Activated CD4-positive, alpha-beta T cell treated with anti-CD3 and anti-CD28 coated beads for 48 hours (primary cell): ENCODE measurements around the gene POLDIP3.

Experiments used
- DNase-seq: peaks from one replicate; pipeline ENCODE4 v3.0.0-alpha.2; 2020

Gene POLDIP3, protein sequence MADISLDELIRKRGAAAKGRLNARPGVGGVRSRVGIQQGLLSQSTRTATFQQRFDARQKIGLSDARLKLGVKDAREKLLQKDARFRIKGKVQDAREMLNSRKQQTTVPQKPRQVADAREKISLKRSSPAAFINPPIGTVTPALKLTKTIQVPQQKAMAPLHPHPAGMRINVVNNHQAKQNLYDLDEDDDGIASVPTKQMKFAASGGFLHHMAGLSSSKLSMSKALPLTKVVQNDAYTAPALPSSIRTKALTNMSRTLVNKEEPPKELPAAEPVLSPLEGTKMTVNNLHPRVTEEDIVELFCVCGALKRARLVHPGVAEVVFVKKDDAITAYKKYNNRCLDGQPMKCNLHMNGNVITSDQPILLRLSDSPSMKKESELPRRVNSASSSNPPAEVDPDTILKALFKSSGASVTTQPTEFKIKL

DNA sequence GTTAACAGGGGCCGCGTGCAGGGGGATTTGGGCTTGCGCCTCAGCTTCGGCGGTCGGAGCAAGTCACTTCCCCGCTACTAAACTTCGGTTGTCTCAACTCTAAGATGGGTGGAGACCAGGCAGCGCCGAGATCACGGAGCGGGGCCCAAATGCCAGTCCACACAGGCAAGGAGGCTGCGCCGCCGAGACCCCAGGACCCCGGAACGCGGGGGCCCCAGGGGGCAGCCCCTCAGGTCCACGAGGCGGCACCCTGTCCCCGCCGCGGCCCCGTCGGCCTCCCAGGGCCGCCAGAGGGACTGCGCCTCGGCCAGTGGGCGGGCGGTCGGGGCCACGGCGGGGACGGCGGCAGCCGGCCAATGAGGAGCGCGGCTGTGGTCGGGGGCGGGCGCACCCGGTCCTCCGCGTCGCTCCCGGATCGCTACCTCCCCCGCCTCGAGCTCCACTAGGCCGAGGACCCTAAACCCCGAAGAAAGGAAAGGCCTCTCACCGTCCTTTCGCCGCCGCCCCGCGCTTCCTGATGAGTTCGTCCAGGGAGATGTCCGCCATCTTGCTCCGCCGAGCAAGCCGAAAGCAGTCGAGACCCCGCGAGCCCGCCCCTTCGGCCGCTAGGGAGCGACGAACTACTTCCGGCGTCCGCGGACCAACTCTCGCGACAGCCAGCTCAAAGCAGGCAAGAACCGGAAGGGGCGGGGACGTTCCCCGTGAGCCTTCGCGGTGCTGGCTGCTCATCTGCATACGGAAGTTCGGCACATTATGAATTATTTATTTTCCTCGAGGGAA is at the start of gene POLDIP3:
POLDIP3 (minus strand) TSS at position 572 of the 780 bp plus-strand sequence; CDS start at position 546, 26 bp downstream.
- peak; percentile 99 for DNase-seq

DNA sequence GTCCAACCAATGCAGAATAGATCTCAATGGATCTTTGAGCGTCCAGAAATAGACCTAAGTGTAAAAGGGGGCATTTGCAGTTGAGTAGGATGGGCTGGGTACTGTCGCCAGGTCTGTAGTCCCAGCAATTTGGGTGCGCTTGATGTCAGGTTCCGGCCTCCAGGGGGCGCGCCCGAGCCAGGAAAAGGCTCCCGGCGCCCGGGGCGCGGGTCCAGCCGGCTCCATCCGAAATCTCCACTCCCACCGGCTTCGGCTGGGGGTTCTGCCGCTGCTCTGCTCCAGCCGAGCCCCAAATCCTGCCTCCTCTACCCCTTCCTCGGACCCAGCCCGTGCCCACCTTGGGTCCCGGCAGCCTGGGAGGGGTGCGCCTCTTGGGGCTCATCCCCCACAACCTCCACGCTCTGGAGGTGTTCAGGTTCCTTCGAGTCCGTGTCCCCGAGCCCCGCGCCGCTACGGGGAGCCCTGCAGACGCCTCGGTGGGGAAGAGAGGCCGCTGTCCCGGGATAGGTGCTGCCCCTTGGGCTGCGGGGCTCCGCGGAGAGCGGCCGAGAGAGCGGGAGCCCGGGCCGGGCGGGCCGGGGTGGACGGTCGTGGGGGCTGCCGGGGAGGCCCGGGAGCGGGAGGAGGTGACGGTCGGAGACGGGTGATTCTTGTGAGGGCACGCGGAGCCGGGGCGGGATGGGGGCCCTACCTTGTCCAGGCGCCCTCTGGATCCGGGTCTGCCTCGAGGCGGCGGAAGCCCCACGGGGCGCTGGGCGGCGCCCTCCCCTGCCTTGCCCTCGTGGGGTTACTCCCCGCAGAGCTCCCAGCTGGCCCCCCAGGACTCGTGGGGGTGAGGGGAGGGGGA is 47.5 kb upstream of the POLDIP3 start:
- peak; percentile 88 for DNase-seq

DNA sequence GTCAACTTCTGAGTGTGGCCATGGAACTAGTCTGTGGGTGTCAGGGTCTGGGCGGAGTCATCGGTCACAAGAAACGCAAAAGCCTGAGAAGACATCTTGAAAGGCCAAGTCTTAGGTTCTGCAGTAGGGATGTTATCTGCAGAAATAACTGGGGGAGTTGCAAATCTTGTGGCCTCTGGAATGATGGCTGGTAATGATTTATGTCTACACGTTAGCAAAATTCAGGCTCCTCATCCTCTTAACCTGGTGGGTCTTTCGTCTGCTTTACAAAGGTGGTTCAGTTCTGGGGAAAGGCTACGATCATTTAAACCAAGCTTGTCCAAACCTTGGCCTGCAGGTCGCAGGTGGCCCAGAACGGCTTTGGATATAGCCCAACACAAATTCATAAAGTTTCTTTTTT is 41.9 kb upstream of the POLDIP3 start:
- no peak for DNase-seq

DNA sequence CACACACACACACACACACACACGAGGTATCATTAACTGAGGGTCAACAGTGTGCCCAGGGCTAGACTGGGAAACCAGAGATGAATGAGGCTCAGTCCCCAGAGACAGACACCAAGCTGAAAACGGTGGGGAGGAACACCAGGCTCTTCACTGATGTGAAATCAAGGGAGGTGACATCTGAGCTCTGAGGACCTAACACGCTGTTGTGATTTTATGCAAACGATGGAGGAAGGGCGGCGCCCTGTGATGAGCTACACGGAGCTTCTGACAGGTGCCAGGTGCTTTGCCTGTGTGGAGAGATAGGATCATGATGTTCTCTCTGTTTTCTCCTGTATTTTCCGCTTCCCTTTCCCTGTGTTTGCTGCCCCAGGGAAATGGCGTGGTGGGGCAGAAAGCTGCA is 41.0 kb upstream of the POLDIP3 start:
- DNase-seq, result no peak

DNA sequence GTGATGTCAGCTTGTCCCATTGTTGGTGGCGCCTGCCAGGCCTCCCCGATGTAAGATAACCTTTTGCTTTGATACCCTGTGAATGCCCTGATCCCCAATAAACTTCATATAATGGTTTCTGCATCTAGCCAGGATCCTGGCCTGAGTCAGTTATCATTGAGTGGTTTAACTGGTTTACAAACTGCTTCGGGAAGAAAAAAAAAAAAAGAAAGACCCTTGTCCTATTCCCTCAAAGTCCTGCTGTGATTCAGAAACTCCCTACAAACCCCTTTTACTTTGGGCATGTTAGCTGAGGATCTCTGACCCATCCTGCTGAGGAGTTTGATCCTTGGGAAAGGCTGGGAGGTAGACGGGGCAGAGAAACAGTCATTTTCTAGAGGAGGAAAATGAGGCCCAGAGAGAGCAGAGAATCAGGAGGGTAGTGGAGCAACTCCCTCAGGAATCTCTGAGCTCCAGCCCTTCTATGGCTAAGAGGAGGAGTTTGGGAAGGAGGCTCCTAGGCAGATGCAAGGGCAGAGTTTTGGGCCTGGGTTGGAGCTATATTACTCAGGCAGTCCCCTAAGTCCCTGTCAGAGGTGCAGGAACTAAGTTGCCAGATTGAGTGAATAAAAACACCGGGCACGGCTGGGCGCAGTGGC is 39.9 kb upstream of the POLDIP3 start:
- no peak for DNase-seq

DNA sequence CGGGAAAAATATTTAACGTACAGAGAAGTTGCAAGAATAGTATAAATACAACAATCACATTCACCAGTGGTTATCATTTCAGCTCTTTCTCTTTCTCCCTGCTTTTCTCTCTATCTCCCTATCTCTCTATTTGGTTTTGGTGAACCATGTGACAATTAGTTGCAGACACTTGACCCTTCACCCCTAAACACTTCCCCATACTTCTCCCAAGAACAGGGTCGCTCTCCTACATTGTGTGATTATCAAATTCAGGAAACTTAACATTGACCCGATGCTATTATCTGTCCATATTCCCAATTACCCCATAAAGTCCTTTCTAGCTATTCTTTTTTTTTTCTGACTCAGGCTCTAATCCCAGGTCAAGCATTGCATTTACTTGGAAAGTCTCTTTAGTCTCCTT is 39.3 kb upstream of the POLDIP3 start:
- DNase-seq, result no peak

DNA sequence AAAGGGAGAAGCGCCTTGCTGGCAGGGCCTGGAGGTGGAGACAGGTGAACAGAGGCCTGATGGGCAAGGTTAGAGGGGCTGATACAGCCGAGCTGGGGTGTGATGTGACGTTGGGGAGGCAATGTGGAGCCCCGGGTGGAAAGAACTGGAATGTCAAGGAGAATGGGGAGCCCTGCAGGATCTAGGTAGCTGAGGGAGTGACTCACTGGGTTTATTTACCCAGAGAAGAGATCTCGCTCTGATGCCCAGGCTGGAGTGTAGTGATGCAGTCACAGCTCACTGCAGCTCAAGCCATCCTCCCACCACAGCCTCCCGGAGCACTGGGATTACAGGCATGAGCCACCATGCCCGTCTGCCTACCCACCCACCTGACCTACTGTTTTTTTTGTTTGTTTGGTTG is 36.5 kb upstream of the POLDIP3 start:
- DNase-seq, result no peak

DNA sequence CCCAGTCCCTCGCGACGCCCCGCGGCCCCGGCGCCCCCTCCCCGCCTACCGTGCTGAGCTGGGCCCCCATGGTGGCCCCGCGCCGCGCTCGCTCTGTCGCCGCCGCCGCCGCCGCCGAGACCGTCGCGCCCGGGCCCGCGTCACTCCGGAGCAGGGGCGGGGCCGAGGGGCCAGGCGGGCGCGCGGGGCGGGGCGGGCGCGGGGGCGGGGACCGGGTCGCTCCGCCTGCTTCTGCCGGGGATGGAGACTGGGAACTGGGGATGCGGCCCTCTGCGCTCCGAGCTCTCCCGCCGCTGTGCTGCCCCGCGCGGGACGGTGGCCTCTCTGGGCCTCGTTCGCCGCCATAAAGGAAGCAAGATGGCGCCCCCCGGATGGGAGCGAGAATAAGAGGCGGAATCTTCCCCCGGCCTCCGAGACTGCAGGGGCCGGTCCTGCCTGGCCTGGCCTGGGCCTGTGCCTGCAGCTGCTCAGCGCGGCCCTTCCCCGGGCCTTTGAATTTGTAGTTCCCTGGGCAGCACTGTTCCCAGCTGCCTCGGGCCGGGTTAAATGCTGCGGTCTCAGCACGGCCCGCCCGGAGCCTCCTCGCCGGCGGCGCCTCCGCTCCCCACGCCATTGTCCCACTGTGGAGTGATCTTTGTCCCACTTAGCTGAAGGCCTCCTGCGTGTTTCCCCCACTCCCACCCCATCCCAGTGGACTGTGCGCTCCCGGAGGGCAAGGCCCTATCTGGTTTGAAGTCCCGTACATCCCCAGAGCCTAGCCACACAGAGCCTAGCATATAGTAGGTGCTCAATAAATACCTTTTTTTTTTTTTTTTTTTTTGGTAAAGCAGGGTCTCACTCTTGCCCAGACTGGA is 34.8 kb upstream of the POLDIP3 start, which contains the start of gene CYB5R3:
CYB5R3 (minus strand) TSS at position 147 of the 854 bp plus-strand sequence; CDS start at position 70, 77 bp downstream.
- DNase-seq, result peak; percentile 87

DNA sequence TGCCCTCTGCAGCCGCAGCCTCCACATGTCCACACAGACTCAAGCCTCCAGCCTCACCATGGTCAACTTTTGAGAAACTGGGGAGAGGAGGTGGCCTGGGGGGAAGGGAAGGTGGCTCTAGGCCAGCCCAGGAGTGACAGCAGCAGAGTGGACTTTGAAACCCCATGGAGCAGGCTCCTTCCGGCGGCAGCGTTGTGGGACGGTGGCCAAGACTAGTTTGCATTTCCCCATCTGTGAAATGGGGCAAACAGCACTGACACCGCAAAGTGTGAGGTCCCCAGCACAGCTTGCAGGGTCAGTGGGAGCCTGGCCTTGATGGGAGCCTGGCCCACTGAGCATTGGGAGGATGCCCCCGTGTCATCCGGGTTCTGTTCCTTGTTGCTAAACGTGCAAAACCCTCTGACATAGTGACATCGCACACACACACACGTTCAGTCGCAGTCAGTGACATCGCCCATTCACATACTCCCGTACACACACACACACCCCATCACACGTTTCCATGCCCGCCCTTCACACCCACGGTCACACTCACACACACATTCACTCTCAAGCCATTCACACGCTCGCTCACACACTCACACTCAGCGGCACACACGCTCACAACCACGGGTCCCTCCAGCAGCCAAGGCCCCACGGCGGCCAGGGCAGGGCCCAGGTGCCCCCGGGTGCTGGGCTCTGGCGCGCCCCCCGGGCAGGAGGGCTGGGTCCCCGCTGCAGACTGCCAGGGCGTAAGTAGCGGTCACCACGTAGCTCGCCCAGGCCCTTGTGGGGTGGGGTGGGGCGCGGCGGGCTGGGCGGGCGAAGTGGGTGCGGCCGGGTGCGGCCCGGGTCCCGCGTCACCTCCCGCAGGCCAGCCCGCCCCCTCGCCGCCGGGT is 33.9 kb upstream of the POLDIP3 start:
- DNase-seq, result peak; percentile 39

DNA sequence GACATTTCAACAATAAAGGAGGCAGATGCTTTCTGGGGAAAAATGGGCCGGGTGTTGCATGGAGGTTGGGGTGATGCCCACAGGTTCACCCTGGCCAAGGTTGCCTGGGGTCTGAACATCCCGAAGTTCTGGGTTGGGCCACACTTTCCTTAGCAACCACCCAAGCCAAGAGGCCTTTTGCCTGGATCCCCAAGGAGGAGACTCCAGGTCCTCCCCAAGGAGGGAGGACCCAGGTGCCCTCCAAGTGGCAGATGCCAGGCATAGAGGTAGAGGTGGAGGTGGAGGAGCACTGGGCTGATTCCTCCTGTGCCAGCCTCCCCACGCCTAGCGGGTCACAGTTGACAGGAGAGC is 33.3 kb upstream of the POLDIP3 start:
- DNase-seq, result no peak

DNA sequence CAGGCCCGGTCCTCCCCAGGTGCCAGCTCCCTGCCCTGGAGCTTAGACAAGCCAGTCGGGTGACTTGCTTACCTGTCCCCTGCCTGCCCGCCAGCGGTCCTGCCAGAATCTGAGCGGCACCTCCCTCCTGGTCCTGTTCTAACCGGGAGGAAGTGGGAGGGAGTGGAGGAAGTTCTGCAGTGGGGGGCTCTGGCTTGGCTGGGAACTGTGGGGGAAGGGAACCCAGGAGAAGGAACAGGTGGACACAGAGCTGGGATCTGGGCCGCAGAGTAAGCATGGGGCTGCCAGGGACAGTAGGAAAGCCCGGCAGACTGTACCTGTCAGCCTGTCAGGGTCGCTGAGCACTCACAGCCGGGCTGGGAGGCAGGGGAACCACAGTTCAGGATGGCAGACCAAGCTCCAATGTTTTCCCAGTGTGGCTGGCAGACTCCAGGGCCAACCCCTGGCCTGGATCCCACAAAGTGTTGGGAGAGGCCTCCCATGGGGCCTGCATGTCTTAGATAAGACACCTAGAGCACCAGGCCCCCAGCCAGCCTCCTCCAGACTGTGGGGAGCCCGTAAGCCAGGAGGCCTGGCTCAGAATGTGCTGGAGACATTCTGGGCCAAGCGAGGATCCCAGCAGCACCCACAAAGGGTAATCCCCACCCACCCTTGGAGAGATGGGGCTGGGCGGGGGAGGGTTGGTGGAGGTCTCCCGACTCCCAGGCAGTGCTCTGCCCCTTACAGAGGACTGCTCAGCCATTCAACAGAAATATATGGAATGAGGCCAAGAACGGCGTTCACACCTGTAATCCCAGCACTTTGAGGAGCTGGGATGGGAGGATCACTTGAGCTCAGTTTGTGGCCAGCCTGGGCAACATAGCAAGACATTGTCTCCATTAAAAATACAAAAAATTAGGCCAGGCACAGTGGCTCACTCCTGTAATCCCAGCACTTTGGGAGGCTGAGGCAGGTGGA is 32.2 kb upstream of the POLDIP3 start:
- DNase-seq, result no peak

DNA sequence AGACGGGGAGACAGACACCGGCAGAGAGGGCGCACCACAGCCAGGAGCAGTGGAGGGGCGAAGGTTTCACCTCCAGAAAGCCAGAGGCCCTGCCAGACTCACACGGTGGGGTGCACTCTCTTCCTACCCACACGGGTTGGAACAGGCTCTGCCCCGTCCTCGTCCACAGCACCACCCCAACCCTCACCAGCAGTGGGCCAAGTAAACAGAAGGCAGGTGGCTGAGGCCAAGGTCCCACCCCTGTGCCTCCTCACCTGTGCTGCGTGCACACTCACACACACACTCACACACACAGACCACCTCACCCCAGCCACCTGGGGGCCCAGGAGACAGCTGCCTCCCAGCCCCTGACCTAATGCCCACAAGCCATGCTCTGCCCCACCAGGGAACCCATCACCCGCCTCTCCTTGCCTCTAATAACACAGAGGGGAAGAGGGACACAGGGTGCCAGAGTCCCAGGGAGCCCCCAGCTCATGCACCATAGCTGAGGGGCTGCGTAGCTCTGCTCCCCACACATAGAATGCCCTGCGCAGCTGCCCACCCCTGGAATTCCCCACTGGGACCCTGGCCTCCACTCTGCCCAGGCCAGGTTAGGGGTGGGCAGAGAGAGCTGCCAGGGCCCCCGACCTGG is 31.4 kb upstream of the POLDIP3 start:
- no peak for DNase-seq

DNA sequence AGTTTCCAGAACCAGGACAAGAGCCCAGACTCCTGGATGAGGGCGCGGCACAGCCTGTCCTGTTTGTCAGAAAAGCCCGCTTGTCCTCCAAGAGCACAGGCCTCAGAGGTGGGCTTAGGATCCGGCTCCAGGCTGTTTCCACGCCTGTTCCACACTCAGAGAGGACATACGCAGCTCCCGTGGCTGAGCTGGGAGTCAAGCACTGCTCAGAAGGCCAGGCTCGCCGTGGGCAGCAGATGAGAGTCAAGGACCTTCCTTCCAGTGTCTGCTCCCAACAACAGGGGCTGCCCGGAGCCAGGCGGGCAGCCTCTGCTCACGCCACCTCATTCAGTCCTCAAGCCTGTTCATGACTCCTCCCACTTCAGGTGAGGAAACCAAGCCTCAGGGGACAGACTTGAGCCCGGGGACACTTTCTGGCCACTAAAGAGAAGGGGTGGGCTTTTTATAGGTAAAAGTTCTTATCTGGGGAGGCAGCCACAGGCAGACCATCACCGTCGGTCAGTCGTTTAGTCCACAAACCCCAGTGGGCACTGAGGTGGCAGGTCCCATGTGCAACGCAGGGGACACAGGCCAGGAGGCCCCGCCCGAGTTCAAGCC is 30.8 kb upstream of the POLDIP3 start:
- no peak for DNase-seq

DNA sequence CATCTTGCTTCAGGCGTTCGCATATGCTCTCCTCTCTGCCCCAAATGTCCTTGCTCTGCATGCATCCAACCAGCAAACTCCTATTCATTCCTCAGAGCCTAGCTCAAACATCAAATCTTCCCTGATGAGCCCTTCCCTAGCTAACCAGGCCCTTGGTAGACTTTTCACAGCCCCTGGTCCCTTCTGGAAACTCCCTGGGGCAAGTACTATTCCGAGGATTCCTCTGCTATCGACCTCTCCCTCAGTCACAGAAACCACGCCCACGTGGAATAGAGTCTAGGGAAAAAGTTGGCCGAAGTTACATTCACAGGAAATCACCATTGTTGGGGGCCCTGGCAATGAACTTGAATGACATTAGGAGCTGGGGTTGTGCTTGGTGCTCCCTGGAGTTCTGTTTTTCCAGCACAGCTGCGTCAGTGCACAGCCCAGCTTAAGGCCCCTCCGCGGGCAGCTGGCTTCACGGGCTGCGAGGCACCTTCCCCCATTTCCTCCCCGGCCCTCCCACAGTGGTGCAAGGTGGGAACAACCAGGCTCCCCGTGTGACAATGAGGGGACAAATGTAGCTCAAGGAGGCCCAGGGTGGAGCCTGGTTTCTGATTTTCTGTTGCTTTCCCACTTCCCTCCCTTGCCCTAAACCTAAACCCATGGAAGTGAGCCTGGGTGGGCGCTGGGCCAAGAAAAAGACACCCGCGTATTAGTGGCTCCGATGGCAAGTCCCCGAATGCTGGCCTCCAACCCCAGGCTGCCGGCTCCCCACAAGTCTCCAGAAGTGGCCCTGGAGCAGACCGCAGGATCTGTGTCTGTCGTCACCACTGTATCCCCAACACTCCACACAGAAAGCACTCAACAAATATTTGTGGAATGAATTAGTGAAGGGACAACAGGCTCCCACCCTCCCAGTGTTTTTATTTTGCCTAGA is 30.0 kb upstream of the POLDIP3 start:
- DNase-seq, result no peak

DNA sequence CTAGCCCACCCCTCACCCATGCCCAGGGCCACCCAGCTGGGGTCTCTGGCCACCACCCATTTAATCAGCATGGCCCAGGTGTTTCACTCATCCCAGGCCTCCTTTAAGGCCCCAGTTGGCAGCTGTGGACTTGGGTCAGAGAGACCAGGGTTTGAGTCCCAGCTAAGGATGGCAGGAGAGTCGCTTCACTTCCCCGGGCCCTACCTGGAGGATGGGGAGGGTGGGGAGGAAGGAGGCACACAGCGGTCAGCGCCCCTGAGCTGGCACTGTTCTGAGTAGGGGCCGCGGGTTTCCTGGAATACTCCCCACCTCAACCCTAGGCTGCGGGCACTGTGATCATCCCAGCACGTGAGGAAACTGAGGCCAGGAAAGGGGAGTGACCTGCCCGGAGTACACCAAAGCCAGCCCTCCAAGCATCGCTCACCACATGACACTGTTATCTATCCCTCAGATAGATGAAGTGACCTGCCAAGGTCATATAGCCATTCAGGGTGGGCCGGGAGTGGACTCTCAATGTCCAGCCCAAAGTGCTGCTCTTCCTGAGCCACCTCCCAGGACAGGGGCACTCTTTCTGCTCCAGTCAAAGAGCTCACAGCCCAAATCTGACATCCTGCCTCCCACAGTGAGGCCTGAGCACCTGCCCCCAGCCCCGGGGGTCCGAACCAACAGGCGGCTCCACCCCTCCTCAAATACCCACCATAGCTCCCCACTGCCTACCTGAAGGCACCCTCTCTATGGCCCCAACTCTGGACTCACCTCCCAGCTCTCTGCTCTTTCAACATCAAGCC is 29.1 kb upstream of the POLDIP3 start:
- DNase-seq, result no peak
